Measurements from ENCODE around the gene COLEC11. TPM values are rescaled to one million over a fixed set of nuclear protein-coding genes. Genes with fewer than 3 reads are reported as not detected.

COLEC11 gene
- total and polyA plus RNA-seq, 2 of the 13 experiments (the other 11 are each of a cell fraction or from before 2014, with no cell fraction given) = 1.5 to 3.0 TPM

- TF ChIP-seq ZFP91 (CRISPR knock-in tag; IDR thresholded peaks at IDR 0.05; ENCODE audit: borderline replicate concordance) (peak; percentile 59; the same call in 1 of the 2 replicates), ZNF546 (CRISPR knock-in tag; conservative IDR thresholded peaks at IDR 0.05) (no peak), ZEB1 (IDR thresholded peaks at IDR 0.05; ENCODE audit: insufficient replicate concordance, low read depth) (no peak), CENPX (CRISPR knock-in tag; IDR thresholded peaks at IDR 0.05) (no peak), ZNF530 (CRISPR knock-in tag; IDR thresholded peaks at IDR 0.05; ENCODE audit: low read depth) (no peak), TERF1 (CRISPR knock-in tag; IDR thresholded peaks at IDR 0.05) (no peak), ZNF788 (CRISPR knock-in tag; IDR thresholded peaks at IDR 0.05; ENCODE audit: borderline replicate concordance) (peak; percentile 70; the same call in 1 of the 2 replicates), ZSCAN29 (CRISPR knock-in tag; conservative IDR thresholded peaks at IDR 0.05) (peak; percentile 100), ZNF563 (CRISPR knock-in tag; IDR thresholded peaks at IDR 0.05) (peak; percentile 66; the same call in 1 of the 2 replicates), RFXAP (CRISPR knock-in tag; IDR thresholded peaks at IDR 0.05; ENCODE audit: borderline replicate concordance) (peak; percentile 71), HOXA3 (CRISPR knock-in tag; IDR thresholded peaks at IDR 0.05) (peak; percentile 79), TAF1 (CRISPR knock-in tag; IDR thresholded peaks at IDR 0.05) (peak; percentile 56; the same call in 1 of the 2 replicates), ZNF441 (CRISPR knock-in tag; IDR thresholded peaks at IDR 0.05; ENCODE audit: borderline replicate concordance) (peak; percentile 45; the same call in 1 of the 2 replicates), BRCA1 (CRISPR knock-in tag; IDR thresholded peaks at IDR 0.05) (0 out of 2 replicates have a peak, but pooled peaks have one; percentile 32), ATF5 (CRISPR knock-in tag; IDR thresholded peaks at IDR 0.05; ENCODE audit: low read depth) (no peak), KDM2A (CRISPR knock-in tag; IDR thresholded peaks at IDR 0.05; ENCODE audit: borderline replicate concordance, low read depth) (peak; percentile 85), ZBTB49 (CRISPR knock-in tag; IDR thresholded peaks at IDR 0.05; ENCODE audit: borderline replicate concordance) (no peak), ZSCAN12 (CRISPR knock-in tag; IDR thresholded peaks at IDR 0.05) (no peak), ZBTB8A (CRISPR knock-in tag; IDR thresholded peaks at IDR 0.05; ENCODE audit: borderline replicate concordance, low read depth) (peak; percentile 73; the same call in 1 of the 2 replicates), SKI (IDR thresholded peaks at IDR 0.05; ENCODE audit: partially characterized antibody) (no peak), PLSCR1 (CRISPR knock-in tag; IDR thresholded peaks at IDR 0.05; ENCODE audit: borderline replicate concordance) (no peak), MAFF (IDR thresholded peaks at IDR 0.05; ENCODE audit: low read depth, low read length) (no peak)
Measured at GRCh38 chr2:3585261-3586109, 9.4 kb upstream of the COLEC11 start (continued).
